Heart right ventricle (tissue), 16 donors: ENCODE results near the gene TFDP3. TPM values are rescaled to one million over a fixed set of nuclear protein-coding genes. Genes with fewer than 3 reads are reported as not detected.

Experiments
- ATAC-seq, 8 donors: fragments of 200-7000 bp; cut with Tn5 transposase; one replicate each; pipeline ENCODE4 v1.9.1; 2020; ENCODE audit warnings: mild to moderate bottlenecking in 8 of 8, moderate library complexity in 8 of 8, moderate number of reproducible peaks in 1 of 8
- DNase-seq, 2 donors: peaks; one replicate each; pipeline ENCODE4 v3.0.0-alpha.2; 2020
- H3K27ac ChIP-seq, 10 donors: fragments of 200-600 bp; sonication (generic) in 2 of 10; one replicate each; pipeline versions ENCODE4 v1.5.0 to v1.8.0; 2020 to 2022; ENCODE audit warnings: mild to moderate bottlenecking in 3 of 10
- H3K27me3 ChIP-seq, 7 donors: fragments of 200-600 bp; one replicate each; pipeline ENCODE4 v1.8.0; 2021 to 2022; ENCODE audit warnings: mild to moderate bottlenecking in 2 of 7
- H3K36me3 ChIP-seq, 9 donors: fragments of 200-600 bp; sonication (generic) in 1 of 9; one replicate each; pipeline versions ENCODE4 v1.5.0 to v1.8.0; 2020 to 2022; ENCODE audit warnings: mild to moderate bottlenecking in 2 of 9
- H3K4me1 ChIP-seq, 9 donors: fragments of 200-600 bp; sonication (generic) in 1 of 9; one replicate each; pipeline versions ENCODE4 v1.5.0 to v1.8.0; 2020 to 2022; ENCODE audit warnings: mild to moderate bottlenecking in 4 of 9
- H3K4me3 ChIP-seq, 10 donors: fragments of 200-600 bp; sonication (generic) in 2 of 10; one replicate each; pipeline versions ENCODE4 v1.5.0 to v1.8.0; 2020 to 2022; ENCODE audit warnings: mild to moderate bottlenecking in 7 of 10, moderate library complexity in 2 of 10
- H3K9me3 ChIP-seq, 11 donors: fragments of 200-600 bp in 10 of 11; sonication (generic) in 2 of 11; one replicate each; pipeline versions ENCODE4 v1.5.0 to v1.8.0; 2013 to 2022; ENCODE audit warnings: mild to moderate bottlenecking in 2 of 11, control low read depth in 1 of 11, moderate library complexity in 1 of 11
- CTCF ChIP-seq, 9 donors: fragments of 200-600 bp; sonication (generic) in 2 of 9; IDR thresholded peaks; one replicate each; pipeline versions ENCODE4 v1.5.0 to v1.8.0; 2021 to 2022; ENCODE audit warnings: antibody characterized with exemption in 9 of 9, mild to moderate bottlenecking in 5 of 9, moderate library complexity in 1 of 9
- WGBS, 2 donors: extraction: QIAGEN DNeasy Blood & Tissue Kit; methylation state at CpG; one replicate each; pipeline ENCODE4 v1.1.7; 2013; ENCODE audit warnings: inconsistent platforms in 1 of 2; 5-methylcytosine and 5-hydroxymethylcytosine counted together
- intact Hi-C, 10 donors: fragments of 100-400 bp; cut with DNase I; formaldehyde crosslinking; loops; one replicate each; pipeline versions ENCODE4 v1.11.1 to v1.14.2; 2022
- polyA plus RNA-seq, 2 donors: library from polyadenylated mRNA; stranded (reverse); fragments of 200-250 nt; gene quantifications; one replicate each; pipeline ENCODE4 v1.2.3, GENCODE V29; 2013
- total RNA-seq, 10 donors: library from RNA; stranded (reverse); fragmentation: NEBNext Ultra II Directional in 3 of 10; extraction: Animal tissue kit (Norgen Biotek cat#: 25700) in 3 of 10; gene quantifications; one replicate each; pipeline versions ENCODE4 v1.2.1 to v1.2.4, GENCODE V29; 2021 to 2023
- donor health status: Arrhythmogenic right ventricular cardiomyopathy.
- donor health status: ischemic (EF 13 %, LVEDD 7.1; RV severe dilation, severe dysfunction).
- donor health status: healthy with polysubstance abuse.
- donor health status: DM: no; HTN: yes; CAD: no.
- donor health status: DM: no; HTN: no; CAD: no.
- donor health status: ischemic (EF 25% LVEDD 6.9; RV normal size, moderate dysfunction).
- donor health status: ischemic (EF 25% LVEDD 5.7; RV mildly dilated, moderate dysfunction).
- donor health status: healthy.
- donor health status: DM: yes; HTN: yes; CAD: no.
- donor health status: Ischemic cardiomyopathy.
- donor health status: ischemic (EF 35%, LVEDD 5.7; RV mildly dilated, moderate dysfunction).
- donor health status: nonischemic (EF 11% LVEDD 7.7; RV severe dilation, severe dysfunction).
- donor health status: DM: yes; HTN: yes; CAD: no.
- donor health status: PGD.
- donor health status: ischemic (EF 29% LVEDD 5.4; RV normal size, mild dysfunction).
- donor health status: nonischemic (EF 23%, LVEDD 6.1; RV moderate dilation, normal function).

Gene TFDP3
- total and polyA plus RNA-seq, 12 donors: not detected

- intact Hi-C loops: no loop called here
- Histone ChIP-seq H3K27me3 (peaks cover 0 to 19% (median 0%) of the 10 kb centered on the region in 7 donors), H3K9me3 (no peaks in the 10 kb centered on the region), H3K36me3 (no peaks in the 10 kb centered on the region), H3K4me3 (no peak overlapping the region), H3K4me1 (no peaks in the 10 kb centered on the region), H3K27ac (no peak overlapping the region)
- no peak for ATAC-seq
- WGBS, 2 donors: 89 to 90% methylated on average over 4 of the region's 4 CpGs
- DNase-seq: no peak
- no peak for TF ChIP-seq CTCF (IDR thresholded peaks at IDR 0.05)
These were observed 11.2 kb upstream of the TFDP3 start for GRCh38 chrX:133229361-133229760.

GRCh38 chrX:133215747-133216146 lies 2.4 kb downstream of the TFDP3 start:
- no peak overlapping the region for H3K27ac ChIP-seq
- H3K9me3 ChIP-seq: no peaks in the 10 kb centered on the region
- intact Hi-C loops: no loop called here
- 76 to 93% methylated on average over 1 of the region's 1 CpG for whole genome bisulfite sequencing, 2 donors
- no peaks in the 10 kb centered on the region for H3K36me3 ChIP-seq
- TF ChIP-seq CTCF (IDR thresholded peaks at IDR 0.05): peak in 6 of 9 donors; percentile 16 to 40 (median 27)
- no peak for ATAC-seq
- no peaks in the 10 kb centered on the region for H3K4me1 ChIP-seq
- no peak overlapping the region for H3K4me3 ChIP-seq
- DNase-seq: no peak
- H3K27me3 ChIP-seq: peaks cover 0 to 23% (median 0%) of the 10 kb centered on the region in 7 donors

GRCh38 chrX:133215017-133215416 lies 3.1 kb downstream of the TFDP3 start:
- ATAC-seq: no peak
- no peaks in the 10 kb centered on the region for H3K4me1 ChIP-seq
- no peak for TF ChIP-seq CTCF (IDR thresholded peaks at IDR 0.05)
- intact Hi-C loops: no loop called here
- no peak for DNase-seq
- H3K4me3 ChIP-seq: no peak overlapping the region
- H3K9me3 ChIP-seq: no peaks in the 10 kb centered on the region
- H3K27me3 ChIP-seq: peaks cover 0 to 17% (median 0%) of the 10 kb centered on the region in 7 donors
- H3K27ac ChIP-seq: no peak overlapping the region
- no peaks in the 10 kb centered on the region for H3K36me3 ChIP-seq
- WGBS, 2 donors: 89 to 92% methylated on average over 3 of the region's 3 CpGs

- no peaks in the 10 kb centered on the region for H3K9me3 ChIP-seq
- H3K4me3 ChIP-seq: no peak overlapping the region
- H3K36me3 ChIP-seq: no peaks in the 10 kb centered on the region
- 47 to 67% methylated on average over 3 of the region's 3 CpGs for WGBS, 2 donors
- no peak for DNase-seq
- no peak overlapping the region for H3K27ac ChIP-seq
- no peak for TF ChIP-seq CTCF (IDR thresholded peaks at IDR 0.05)
- no peaks in the 10 kb centered on the region for H3K4me1 ChIP-seq
- H3K27me3 ChIP-seq: peaks cover 0 to 11% (median 0%) of the 10 kb centered on the region in 7 donors
- intact Hi-C loops: no loop called here
- no peak for ATAC-seq
These were observed 3.9 kb downstream of the TFDP3 start for GRCh38 chrX:133214301-133214700.
